Measurements from ENCODE around the gene SLC4A5.

The SLC4A5 gene

GRCh38 chr2:74301262-74301661, 42.0 kb downstream of the SLC4A5 start:
- no peak for DNase-seq (ENCODE audit: low read depth, low spot score)
- no peak overlapping the region for H3K4me3 ChIP-seq (ENCODE audit: low read depth, low read length)
- no peak for TF ChIP-seq CTCF (IDR thresholded peaks at IDR 0.05; ENCODE audit: insufficient read depth, low read length, missing control alignments)
- POLR2A ChIA-PET: no interaction called here
- CTCF ChIA-PET: no interaction called here

- H3K4me3 ChIP-seq (ENCODE audit: low read depth, low read length): no peak overlapping the region
- DNase-seq (ENCODE audit: low read depth, low spot score): no peak
- CTCF ChIA-PET: no interaction called here
- TF ChIP-seq CTCF (IDR thresholded peaks at IDR 0.05; ENCODE audit: insufficient read depth, low read length, missing control alignments): no peak
- POLR2A ChIA-PET: no interaction called here
Observed at GRCh38 chr2:74300506-74300905, 42.7 kb downstream of the SLC4A5 start.

- ChIA-PET POLR2A (interaction anchor here (0.6 kb wide), 1 partner anchor 85 kb away, joined by 3 read pairs; no protein-coding TSS in a partner anchor), CTCF (interaction anchor here (1.0 to 1.4 kb wide), 2 partner anchors 38 to 48 kb away, joined by 3 to 4 read pairs; no protein-coding TSS in a partner anchor)
- no peak overlapping the region for H3K4me3 ChIP-seq (ENCODE audit: low read depth, low read length)
- DNase-seq (ENCODE audit: low read depth, low spot score): no peak
- no peak for TF ChIP-seq CTCF (IDR thresholded peaks at IDR 0.05; ENCODE audit: insufficient read depth, low read length, missing control alignments)
Observed at GRCh38 chr2:74297950-74298349, 45.3 kb downstream of the SLC4A5 start.

- CTCF ChIA-PET: interaction anchor here (1.0 kb wide), 1 partner anchor 38 kb away, joined by 3 read pairs; no protein-coding TSS in a partner anchor
- no peak overlapping the region for H3K4me3 ChIP-seq (ENCODE audit: low read depth, low read length)
- no peak for TF ChIP-seq CTCF (IDR thresholded peaks at IDR 0.05; ENCODE audit: insufficient read depth, low read length, missing control alignments)
- no peak for DNase-seq (ENCODE audit: low read depth, low spot score)
- POLR2A ChIA-PET: no interaction called here
Observed at GRCh38 chr2:74297391-74297790, 45.8 kb downstream of the SLC4A5 start.

GRCh38 chr2:74293191-74293991, 49.8 kb downstream of the SLC4A5 start:
- TF ChIP-seq CTCF (IDR thresholded peaks at IDR 0.05; ENCODE audit: insufficient read depth, low read length, missing control alignments): no peak
- no peak overlapping the region for H3K4me3 ChIP-seq (ENCODE audit: low read depth, low read length)
- ChIA-PET CTCF (interaction anchor here (0.8 to 1.3 kb wide), 3 partner anchors 15 to 41 kb away, joined by 3 to 4 read pairs (median 3); no protein-coding TSS in a partner anchor), POLR2A (no interaction called here)
- no peak for DNase-seq (ENCODE audit: low read depth, low spot score)

GRCh38 chr2:74292751-74293150, 50.5 kb downstream of the SLC4A5 start:
- DNase-seq (ENCODE audit: low read depth, low spot score): no peak
- ChIA-PET CTCF (interaction anchor here (1.3 to 2.1 kb wide), 2 partner anchors 14 to 43 kb away, joined by 3 to 9 read pairs; no protein-coding TSS in a partner anchor), POLR2A (no interaction called here)
- no peak overlapping the region for H3K4me3 ChIP-seq (ENCODE audit: low read depth, low read length)
- no peak for TF ChIP-seq CTCF (IDR thresholded peaks at IDR 0.05; ENCODE audit: insufficient read depth, low read length, missing control alignments)

Data from AG04449 (cell line).